ENCODE results near the gene DPF3.

DPF3 gene

GRCh38 chr14:72893636-72894322, at the start of gene DPF3:
TSS of gene DPF3 (minus strand) at chr14:72894101. CDS start at chr14:72894088, 13 bp downstream.
- H3K9me3 Mint-ChIP-seq = no peaks in the 10 kb centered on the region
- peaks cover 21% of the 10 kb centered on the region for H3K4me1 Mint-ChIP-seq (ENCODE audit: low read depth)
- H3K27me3 Mint-ChIP-seq (ENCODE audit: low read depth) = peaks cover 49% of the 10 kb centered on the region
- H3K4me3 Mint-ChIP-seq = peak within 1 kb of the TSS; percentile 98
- H3K36me3 Mint-ChIP-seq (ENCODE audit: low read depth) = peaks cover 2% of the 10 kb centered on the region
- peak within 1 kb of the TSS; percentile 83 for H3K27ac Mint-ChIP-seq

- Mint-ChIP-seq H3K27ac (no peak overlapping the region), H3K27me3 (ENCODE audit: low read depth) (no peaks in the 10 kb centered on the region), H3K36me3 (ENCODE audit: low read depth) (peaks cover 20% of the 10 kb centered on the region)
Observed at GRCh38 chr14:72942934-72943333, 49.0 kb upstream of the DPF3 start.

GRCh38 chr14:72941286-72941985, 47.5 kb upstream of the DPF3 start:
- Mint-ChIP-seq H3K36me3 (ENCODE audit: low read depth) (peaks cover 23% of the 10 kb centered on the region), H3K4me1 (ENCODE audit: low read depth) (peaks cover 12% of the 10 kb centered on the region), H3K27ac (no peak overlapping the region), H3K9me3 (no peaks in the 10 kb centered on the region), H3K4me3 (no peak overlapping the region), H3K27me3 (ENCODE audit: low read depth) (no peaks in the 10 kb centered on the region)

More at GRCh38 chr14:72942934-72943333, 49.0 kb upstream of the DPF3 start:
- no peak overlapping the region for H3K4me3 Mint-ChIP-seq
- no peaks in the 10 kb centered on the region for H3K9me3 Mint-ChIP-seq
- H3K4me1 Mint-ChIP-seq (ENCODE audit: low read depth) = peaks cover 6% of the 10 kb centered on the region

GRCh38 chr14:72939630-72940029, 45.7 kb upstream of the DPF3 start:
- Mint-ChIP-seq H3K27me3 (ENCODE audit: low read depth) (no peaks in the 10 kb centered on the region), H3K27ac (no peak overlapping the region), H3K36me3 (ENCODE audit: low read depth) (peaks cover 20% of the 10 kb centered on the region), H3K4me3 (no peak overlapping the region), H3K9me3 (no peaks in the 10 kb centered on the region), H3K4me1 (ENCODE audit: low read depth) (peaks cover 14% of the 10 kb centered on the region)

GRCh38 chr14:72932893-72933292, 39.0 kb upstream of the DPF3 start:
- no peak overlapping the region for H3K27ac Mint-ChIP-seq

GRCh38 chr14:72929316-72930080, 35.6 kb upstream of the DPF3 start:
- no peaks in the 10 kb centered on the region for H3K9me3 Mint-ChIP-seq

More at GRCh38 chr14:72932893-72933292, 39.0 kb upstream of the DPF3 start:
- H3K27me3 Mint-ChIP-seq (ENCODE audit: low read depth) = no peaks in the 10 kb centered on the region
- no peaks in the 10 kb centered on the region for H3K9me3 Mint-ChIP-seq
- no peak overlapping the region for H3K4me3 Mint-ChIP-seq
- peaks cover 18% of the 10 kb centered on the region for H3K4me1 Mint-ChIP-seq (ENCODE audit: low read depth)
- peaks cover 6% of the 10 kb centered on the region for H3K36me3 Mint-ChIP-seq (ENCODE audit: low read depth)

GRCh38 chr14:72928872-72929271, 35.0 kb upstream of the DPF3 start:
- Mint-ChIP-seq H3K4me3 (no peak overlapping the region), H3K36me3 (ENCODE audit: low read depth) (no peaks in the 10 kb centered on the region), H3K27me3 (ENCODE audit: low read depth) (peaks cover 14% of the 10 kb centered on the region), H3K4me1 (ENCODE audit: low read depth) (peaks cover 12% of the 10 kb centered on the region), H3K9me3 (no peaks in the 10 kb centered on the region), H3K27ac (no peak overlapping the region)

More at GRCh38 chr14:72929316-72930080, 35.6 kb upstream of the DPF3 start:
- Mint-ChIP-seq H3K36me3 (ENCODE audit: low read depth) (no peaks in the 10 kb centered on the region), H3K27me3 (ENCODE audit: low read depth) (peaks cover 8% of the 10 kb centered on the region), H3K4me1 (ENCODE audit: low read depth) (peaks cover 12% of the 10 kb centered on the region), H3K27ac (no peak overlapping the region), H3K4me3 (no peak overlapping the region)

- Mint-ChIP-seq H3K9me3 (no peaks in the 10 kb centered on the region), H3K4me3 (peak within 1 kb of the TSS; percentile 96), H3K36me3 (ENCODE audit: low read depth) (no peaks in the 10 kb centered on the region), H3K27ac (peak within 1 kb of the TSS; percentile 94), H3K4me1 (ENCODE audit: low read depth) (peaks cover 7% of the 10 kb centered on the region), H3K27me3 (ENCODE audit: low read depth) (peaks cover 18% of the 10 kb centered on the region)
Observed at GRCh38 chr14:72926292-72927028, 32.6 kb upstream of the DPF3 start, which contains the start of gene DCAF4. TSS of gene DCAF4 (plus strand) at chr14:72926464. CDS start at chr14:72937979, 11,515 bp downstream.

- Mint-ChIP-seq H3K4me3 (peak overlapping the region; percentile 96), H3K27me3 (ENCODE audit: low read depth) (peaks cover 22% of the 10 kb centered on the region), H3K27ac (peak overlapping the region; percentile 94), H3K36me3 (ENCODE audit: low read depth) (no peaks in the 10 kb centered on the region), H3K9me3 (no peaks in the 10 kb centered on the region), H3K4me1 (ENCODE audit: low read depth) (peaks cover 7% of the 10 kb centered on the region)
Observed at GRCh38 chr14:72925815-72926291, 32.0 kb upstream of the DPF3 start.

- Mint-ChIP-seq H3K27ac (no peak overlapping the region), H3K9me3 (no peaks in the 10 kb centered on the region), H3K4me1 (ENCODE audit: low read depth) (peaks cover 7% of the 10 kb centered on the region), H3K36me3 (ENCODE audit: low read depth) (no peaks in the 10 kb centered on the region), H3K4me3 (peak overlapping the region; percentile 96), H3K27me3 (ENCODE audit: low read depth) (peaks cover 25% of the 10 kb centered on the region)
Observed at GRCh38 chr14:72925171-72925759, 31.4 kb upstream of the DPF3 start.

GRCh38 chr14:72924337-72924736, 30.4 kb upstream of the DPF3 start:
- Mint-ChIP-seq H3K4me3 (no peak overlapping the region), H3K9me3 (no peaks in the 10 kb centered on the region), H3K27ac (no peak overlapping the region), H3K36me3 (ENCODE audit: low read depth) (no peaks in the 10 kb centered on the region), H3K4me1 (ENCODE audit: low read depth) (peaks cover 7% of the 10 kb centered on the region), H3K27me3 (ENCODE audit: low read depth) (peaks cover 35% of the 10 kb centered on the region)

GRCh38 chr14:72921396-72921795, 27.5 kb upstream of the DPF3 start:
- Mint-ChIP-seq H3K4me1 (ENCODE audit: low read depth) (peaks cover 4% of the 10 kb centered on the region), H3K9me3 (no peaks in the 10 kb centered on the region), H3K4me3 (no peak overlapping the region), H3K36me3 (ENCODE audit: low read depth) (no peaks in the 10 kb centered on the region), H3K27me3 (ENCODE audit: low read depth) (peaks cover 50% of the 10 kb centered on the region), H3K27ac (no peak overlapping the region)

- Mint-ChIP-seq H3K27ac (no peak overlapping the region), H3K36me3 (ENCODE audit: low read depth) (no peaks in the 10 kb centered on the region), H3K4me1 (ENCODE audit: low read depth) (no peaks in the 10 kb centered on the region), H3K4me3 (no peak overlapping the region), H3K27me3 (ENCODE audit: low read depth) (peaks cover 50% of the 10 kb centered on the region), H3K9me3 (no peaks in the 10 kb centered on the region)
Observed at GRCh38 chr14:72920008-72920407, 26.1 kb upstream of the DPF3 start.

Data from T-helper 1 cell treated with Interleukin-12 subunit alpha and Interleukin-12 subunit beta and Interleukin-4 antibody, amounts not matched to agents 30 μg/mL and 1 μg/mL, for 36 hours (primary cell).